RWPE1 (cell line): Measurements from ENCODE around the gene ADAM12.
A peak's percentile ranks its signal among the peaks of the same experiment; 100 is the strongest.

ENCODE experiments used
- CTCF ChIA-PET: fragments of 350-600 bp; sonication (Branson Sonifier 250); formaldehyde crosslinking; extraction: SDS; loops from one replicate; lab custom pipeline; 2021; lab: Yijun Ruan, JAX
- POLR2A ChIA-PET: fragments of 400-600 bp; formaldehyde crosslinking; extraction: SDS; loops from one replicate; lab custom pipeline; 2020; ENCODE audit warnings: antibody characterized with exemption; ENCODE audit not compliant: low non-redundant PET; lab: Yijun Ruan, JAX
- DNase-seq: peaks from one replicate; pipeline ENCODE4 v3.0.0; 2012; ENCODE audit warnings: low spot score
- H3K27ac ChIP-seq: fragments of 450-650 bp; 2 replicates; pipeline ENCODE4 v1.5.1; 2017
- CTCF ChIP-seq: fragments of 450-650 bp; conservative IDR thresholded peaks from 2 replicates; pipeline ENCODE4 v1.5.1; 2017; ENCODE audit warnings: low read depth, mild to moderate bottlenecking

The ADAM12 gene

GRCh38 chr10:126042354-126042753 lies 345.9 kb downstream of the ADAM12 start:
- H3K27ac ChIP-seq: no peak overlapping the region
- ChIA-PET CTCF (interaction anchor here (0.6 to 0.8 kb wide), 2 partner anchors 18 to 154 kb away, joined by 3 to 8 read pairs; no protein-coding TSS in a partner anchor), POLR2A (no interaction called here)
- DNase-seq: peak; percentile 18
- no peak for TF ChIP-seq CTCF

GRCh38 chr10:126041804-126042231 lies 346.5 kb downstream of the ADAM12 start:
- no peak for DNase-seq
- no peak overlapping the region for H3K27ac ChIP-seq
- ChIA-PET CTCF (no interaction called here), POLR2A (no interaction called here)
- no peak for TF ChIP-seq CTCF

- H3K27ac ChIP-seq: no peak overlapping the region
- no peak for TF ChIP-seq CTCF
- POLR2A ChIA-PET: no interaction called here
- CTCF ChIA-PET: no interaction called here
- DNase-seq: no peak
These were observed 347.2 kb downstream of the ADAM12 start for GRCh38 chr10:126041117-126041516.

- H3K27ac ChIP-seq: no peak overlapping the region
- TF ChIP-seq CTCF: no peak
- CTCF ChIA-PET: interaction anchor here (0.6 kb wide), 2 partner anchors 288 to 384 kb away, joined by 3 read pairs; no protein-coding TSS in a partner anchor
- DNase-seq: no peak
- POLR2A ChIA-PET: no interaction called here
These were observed 350.3 kb downstream of the ADAM12 start for GRCh38 chr10:126037946-126038345.

GRCh38 chr10:126036515-126036914 lies 351.8 kb downstream of the ADAM12 start:
- no peak for DNase-seq
- no peak overlapping the region for H3K27ac ChIP-seq
- POLR2A ChIA-PET: no interaction called here
- CTCF ChIA-PET: interaction anchor here (0.6 kb wide), 1 partner anchor 81 kb away, joined by 3 read pairs; no protein-coding TSS in a partner anchor
- TF ChIP-seq CTCF: no peak

GRCh38 chr10:126034586-126034985 lies 353.7 kb downstream of the ADAM12 start:
- TF ChIP-seq CTCF: no peak
- H3K27ac ChIP-seq: no peak overlapping the region
- CTCF ChIA-PET: interaction anchor here (0.6 kb wide), 1 partner anchor 39 kb away, joined by 3 read pairs; no protein-coding TSS in a partner anchor
- POLR2A ChIA-PET: no interaction called here
- no peak for DNase-seq
